Activated CD4-positive, alpha-beta T cell treated with anti-CD3 and anti-CD28 coated beads, Interleukin-2, amount 50 U/mL, for 16 hours (primary cell): ENCODE measurements around the gene BBX.
A peak's percentile ranks its signal among the peaks of the same experiment; 100 is the strongest.
"Not testable (repeated sequence)": the region's sequence is repeated elsewhere in the genome, so short reads cannot be mapped to it uniquely, and the experiment has no call there.

Experiments used
- DNase-seq: peaks from one replicate; pipeline ENCODE4 v3.0.0-alpha.2; 2020

BBX gene

GRCh38 chr3:107545680-107546120 lies 22.9 kb downstream of the BBX start:
- no peak for DNase-seq

GRCh38 chr3:107548601-107549000 lies 25.8 kb downstream of the BBX start:
- DNase-seq: no peak

- DNase-seq: no peak
Observed at GRCh38 chr3:107555359-107555758, 32.6 kb downstream of the BBX start.

- DNase-seq: no peak
Observed at GRCh38 chr3:107557743-107558142, 35.0 kb downstream of the BBX start.

DNA sequence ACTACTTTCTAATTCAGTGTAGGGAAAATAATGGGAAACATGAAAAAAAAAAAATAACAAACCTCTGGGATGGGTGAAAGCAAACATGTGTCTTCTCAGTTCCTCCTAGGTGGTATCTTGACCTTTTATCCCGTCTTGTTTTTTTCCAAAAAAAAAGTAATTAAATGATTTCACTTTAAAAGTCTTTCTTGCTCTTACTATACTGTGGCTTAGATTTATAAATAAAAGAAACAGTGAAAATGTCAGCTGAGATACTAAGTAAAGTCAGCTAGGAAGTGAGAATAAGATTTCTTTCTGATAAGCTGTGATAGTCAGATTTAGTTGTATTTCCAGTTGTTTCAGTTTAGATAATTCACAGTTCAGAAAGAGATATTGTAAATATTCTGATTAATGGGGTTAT lies 37.4 kb downstream of the BBX start:
- DNase-seq: no peak

- no peak for DNase-seq
Observed at GRCh38 chr3:107561980-107562379, 39.2 kb downstream of the BBX start.

- no peak for DNase-seq
Observed at GRCh38 chr3:107562969-107563529, 40.3 kb downstream of the BBX start.

- not testable (repeated sequence) for DNase-seq
Observed at GRCh38 chr3:107565244-107565643, 42.5 kb downstream of the BBX start.

GRCh38 chr3:107571089-107571488 lies 48.3 kb downstream of the BBX start:
- not testable (repeated sequence) for DNase-seq

GRCh38 chr3:107571492-107571891 lies 48.7 kb downstream of the BBX start:
- DNase-seq: not testable (repeated sequence)

GRCh38 chr3:107574650-107575049 lies 51.9 kb downstream of the BBX start:
- DNase-seq: peak; percentile 12

GRCh38 chr3:107578091-107578490 lies 55.3 kb downstream of the BBX start:
- DNase-seq: no peak

DNA sequence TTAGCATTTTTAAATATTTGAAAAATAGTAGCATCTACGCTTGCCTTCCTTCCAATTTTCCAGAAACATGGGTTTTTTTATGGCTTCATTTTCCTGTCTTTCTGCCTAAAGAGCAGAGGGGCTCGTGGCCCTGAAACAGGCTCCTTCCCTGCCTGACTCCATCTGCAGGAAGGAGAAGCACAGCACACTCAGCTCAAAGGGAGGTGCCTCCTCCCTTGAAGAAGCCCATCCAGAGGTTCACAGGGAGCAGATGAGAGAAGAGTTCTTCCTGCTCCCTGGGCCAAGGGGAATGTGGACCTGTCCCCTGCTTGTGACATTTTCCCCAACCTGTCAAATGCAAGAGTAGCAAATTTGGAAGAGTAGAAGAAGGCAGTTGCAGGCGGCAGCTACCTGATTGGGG lies 55.8 kb downstream of the BBX start:
- DNase-seq: no peak

GRCh38 chr3:107579371-107579770 lies 56.6 kb downstream of the BBX start:
- no peak for DNase-seq

DNA sequence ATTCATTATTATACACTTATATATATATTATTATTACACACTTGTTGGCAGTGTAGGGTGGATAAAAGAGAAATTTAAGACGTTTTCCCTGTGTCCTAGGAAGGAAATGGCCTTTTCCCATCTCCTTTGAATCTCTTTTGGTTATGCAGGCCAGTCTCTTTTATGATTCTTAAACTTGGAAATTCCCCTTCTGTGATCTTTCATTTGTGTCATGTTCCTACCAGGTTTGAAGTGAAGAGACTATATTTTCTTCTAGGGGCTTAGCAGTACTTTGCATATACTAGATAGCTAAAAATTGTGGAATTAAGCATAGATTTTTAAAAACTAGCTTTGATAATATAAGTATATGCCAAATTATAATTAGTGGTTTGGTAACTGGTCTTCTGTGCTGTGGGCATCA lies 58.5 kb downstream of the BBX start:
- DNase-seq: no peak

DNA sequence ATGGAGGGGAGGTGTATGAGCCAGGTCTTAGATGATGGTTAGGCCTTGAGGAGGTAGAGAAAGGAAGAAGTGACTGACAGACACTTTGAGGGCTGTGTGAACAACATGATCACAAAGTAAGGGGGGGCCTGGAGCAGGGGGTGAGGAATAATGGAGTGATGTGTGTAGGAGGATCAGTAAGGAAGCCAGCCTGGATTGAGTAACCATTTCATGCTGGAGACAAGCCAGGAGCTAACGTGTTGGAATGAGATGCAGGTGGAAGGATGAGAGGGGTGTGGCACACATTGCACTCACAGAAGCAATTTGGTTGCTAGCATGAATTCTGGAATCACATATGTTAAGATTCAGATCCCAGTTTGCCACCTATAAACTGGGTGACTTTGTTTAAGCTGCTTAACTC lies 65.5 kb downstream of the BBX start:
- DNase-seq: no peak

- DNase-seq: peak; percentile 39
Observed at GRCh38 chr3:107589454-107589853, 66.7 kb downstream of the BBX start.

DNA sequence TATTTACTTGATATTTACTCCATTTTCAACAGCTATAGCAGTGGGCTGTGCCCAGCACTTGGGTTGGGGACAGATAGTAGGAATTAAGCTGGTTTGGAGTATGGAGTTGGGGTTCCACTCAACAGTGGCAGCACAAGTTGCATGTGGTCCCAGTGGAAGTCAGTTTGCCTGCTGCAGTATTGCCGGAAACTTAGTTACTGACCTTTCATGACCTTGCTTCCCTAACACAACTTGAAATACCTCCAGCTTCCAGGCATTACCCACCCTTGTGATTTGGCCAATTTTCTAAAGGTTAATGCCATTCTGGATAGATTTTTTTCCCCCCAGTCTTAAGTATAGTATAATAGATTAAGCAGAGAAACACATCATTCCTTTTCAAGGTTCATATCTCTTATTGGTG lies 68.0 kb downstream of the BBX start:
- DNase-seq: no peak

- DNase-seq: no peak
Observed at GRCh38 chr3:107592073-107592472, 69.3 kb downstream of the BBX start.

DNA sequence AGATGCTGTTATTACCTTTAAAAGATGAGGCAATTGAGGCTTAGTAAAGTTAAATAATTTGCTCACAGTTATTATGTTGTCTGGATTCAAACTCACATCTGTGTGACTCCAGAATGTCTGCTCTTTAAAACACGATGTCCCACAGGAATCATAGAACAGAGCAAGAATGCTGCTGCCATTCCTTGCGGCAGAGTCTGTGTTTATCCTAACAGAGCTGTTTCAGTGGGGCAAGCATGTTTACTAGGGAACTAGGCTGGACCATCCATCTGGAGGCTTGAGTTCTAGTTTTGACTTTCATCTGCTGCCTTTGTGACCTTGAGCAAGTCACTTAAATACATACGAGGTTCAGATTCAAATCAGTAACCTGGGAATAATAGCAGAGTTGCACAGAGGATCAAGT lies 72.1 kb downstream of the BBX start:
- no peak for DNase-seq

DNA sequence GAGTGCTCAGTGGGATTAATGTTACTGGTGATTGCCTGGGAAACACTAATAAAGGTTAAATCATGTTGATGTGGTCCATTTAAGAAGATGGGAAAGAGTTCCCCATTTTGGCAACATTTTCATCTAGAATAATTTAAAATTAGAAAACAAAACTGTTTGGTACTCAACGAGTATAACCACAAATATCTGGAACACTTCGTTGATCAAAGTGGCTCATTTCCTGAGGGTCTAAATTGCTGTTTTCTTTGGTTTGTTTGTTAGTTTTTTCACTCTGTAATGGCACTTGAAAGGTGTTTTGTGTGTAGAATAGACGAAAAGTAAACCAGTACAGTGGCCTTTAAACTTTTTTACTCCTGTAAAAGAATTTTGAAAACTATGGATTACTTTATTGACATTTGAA lies 73.9 kb downstream of the BBX start:
- no peak for DNase-seq

- peak; percentile 61 for DNase-seq
Observed at GRCh38 chr3:107598926-107599771, 76.4 kb downstream of the BBX start.

- no peak for DNase-seq
Observed at GRCh38 chr3:107599772-107600145, 77.0 kb downstream of the BBX start.

GRCh38 chr3:107600780-107601179 lies 78.0 kb downstream of the BBX start:
- DNase-seq: no peak
